TTC549 (cell line): ENCODE measurements around the gene GRIP1.
A peak's percentile ranks its signal among the peaks of the same experiment; 100 is the strongest.
"Not testable (repeated sequence)": the region's sequence is repeated elsewhere in the genome, so short reads cannot be mapped to it uniquely, and the experiment has no call there.

Experiments
- FAIRE-seq: peaks from 2 replicates; lab custom pipeline; 2012; peaks lifted over from hg19 to GRCh38; lab: Jason Lieb, UNC

GRIP1 gene

GRCh38 chr12:66321435-66321834 lies 357.4 kb downstream of the GRIP1 start:
- FAIRE-seq = no peak

- FAIRE-seq = no peak
Observed at GRCh38 chr12:66320996-66321395, 357.9 kb downstream of the GRIP1 start.

DNA sequence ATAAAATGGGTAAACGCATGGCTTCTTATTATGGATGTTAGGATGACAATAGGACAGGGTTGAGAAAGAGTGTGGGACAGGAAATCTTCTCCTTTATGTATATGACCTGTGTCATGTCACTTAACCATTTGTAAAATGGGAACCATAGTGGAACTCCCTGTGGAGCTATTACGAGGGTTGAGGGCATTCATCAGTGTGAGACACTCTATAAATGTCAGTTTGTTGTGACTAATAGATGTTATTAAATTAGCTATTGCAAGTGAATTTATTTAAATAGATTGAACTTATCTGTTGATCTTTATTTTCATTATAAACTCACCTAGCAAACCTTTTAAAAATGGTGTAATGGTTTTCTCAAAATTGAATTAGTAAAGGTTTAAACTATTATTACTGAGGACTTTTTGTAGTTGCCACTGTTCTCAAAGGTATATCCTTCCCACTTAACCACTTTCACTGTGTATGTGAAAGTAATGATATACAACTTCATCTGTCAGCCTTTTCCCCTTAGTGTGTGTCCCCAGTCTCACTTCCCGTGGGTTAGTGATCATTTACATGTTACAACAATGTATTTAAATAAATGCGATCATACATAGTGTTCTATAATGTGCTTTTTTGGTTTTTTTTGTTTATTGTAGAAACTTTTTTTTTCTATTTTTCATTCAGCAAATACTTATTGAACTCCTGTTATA lies 359.5 kb downstream of the GRIP1 start:
- no peak for FAIRE-seq

DNA sequence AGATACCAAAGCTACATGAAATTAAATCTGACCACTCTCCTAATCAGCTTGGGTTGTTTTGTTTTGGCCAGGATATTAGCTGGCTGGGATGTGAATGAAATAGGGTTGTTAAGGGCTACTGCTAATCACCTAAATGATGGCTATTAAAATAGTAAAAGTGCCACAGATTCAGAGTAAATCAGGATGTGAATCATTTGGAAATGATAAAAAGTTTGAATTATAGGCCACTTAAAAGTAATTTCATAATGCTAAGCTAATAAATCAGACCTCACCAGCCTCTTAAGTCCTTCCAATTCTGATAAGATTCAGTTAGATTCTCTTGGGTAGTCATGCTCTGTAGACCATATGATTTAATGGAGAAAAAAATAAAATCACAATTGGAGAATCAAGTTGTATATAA lies 364.6 kb downstream of the GRIP1 start:
- FAIRE-seq = no peak

- FAIRE-seq = no peak
Observed at GRCh38 chr12:66312189-66312588, 366.7 kb downstream of the GRIP1 start.

DNA sequence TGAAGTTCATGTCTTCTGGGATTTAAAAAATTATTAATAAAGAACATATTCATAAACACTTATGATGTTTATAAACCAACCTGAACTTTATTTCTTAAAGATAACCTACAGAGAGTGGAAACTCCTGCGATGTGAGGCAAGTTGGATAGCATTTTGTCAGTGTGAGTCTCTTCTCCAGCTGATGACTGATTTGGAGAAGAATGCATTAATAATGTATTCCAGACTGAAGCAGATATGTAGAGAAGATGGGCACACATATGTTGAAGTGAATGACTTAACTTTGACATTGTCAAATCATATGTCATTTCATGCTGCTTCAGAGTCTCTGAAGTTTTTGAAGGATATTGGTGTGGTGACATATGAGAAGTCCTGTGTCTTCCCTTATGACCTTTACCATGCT lies 369.3 kb downstream of the GRIP1 start:
- no peak for FAIRE-seq

- FAIRE-seq = no peak
Observed at GRCh38 chr12:66304296-66304900, 374.5 kb downstream of the GRIP1 start.

- FAIRE-seq = not testable (repeated sequence)
Observed at GRCh38 chr12:66303316-66303804, 375.5 kb downstream of the GRIP1 start.

DNA sequence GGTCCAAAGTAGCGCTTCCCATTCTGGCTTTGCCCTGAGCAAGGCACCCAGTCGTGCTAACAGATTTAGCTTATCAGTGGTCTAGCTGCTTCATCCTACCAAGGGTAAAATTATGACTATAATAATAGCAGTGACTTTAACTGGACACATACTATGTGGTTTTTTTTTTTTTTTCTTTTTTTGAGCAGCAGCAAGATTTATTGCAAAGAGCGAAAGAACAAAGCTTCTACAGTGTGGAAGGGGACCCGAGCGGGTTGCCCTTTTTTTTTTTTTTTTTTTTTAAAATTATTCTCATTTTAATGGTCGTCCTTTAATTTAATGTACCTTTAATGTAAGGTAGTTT lies 376.1 kb downstream of the GRIP1 start:
- no peak for FAIRE-seq

GRCh38 chr12:66301944-66302826 lies 376.7 kb downstream of the GRIP1 start, which contains the start of gene HELB:
HELB (plus strand) TSS chr12:66302493; CDS start chr12:66302604, 111 bp downstream.
- peak; percentile 90 for FAIRE-seq

- no peak for FAIRE-seq
Observed at GRCh38 chr12:66297923-66298322, 381.0 kb downstream of the GRIP1 start.
